ENCODE data around the gene HAO1. TPM values are rescaled to one million over a fixed set of nuclear protein-coding genes. Genes with fewer than 3 reads are reported as not detected.
A peak's percentile ranks its signal among the peaks of the same experiment; 100 is the strongest.

Gene HAO1
- total RNA-seq, 1 donor from 2014 or later = not detected

GRCh38 chr20:7981374-7981773 lies 41.1 kb upstream of the HAO1 start:
- H3K27me3 ChIP-seq = no peaks in the 10 kb centered on the region
- H3K9me3 ChIP-seq (ENCODE audit: low read depth) = no peaks in the 10 kb centered on the region
- DNase-seq (ENCODE audit: low spot score) = no peak
- Mint-ChIP-seq H3K9me3 (no peaks in the 10 kb centered on the region), H3K27ac (no peak overlapping the region), H3K4me1 (peaks cover 12% of the 10 kb centered on the region), H3K4me3 (no peak overlapping the region), H3K27me3 (ENCODE audit: insufficient read depth, low read depth) (no peaks in the 10 kb centered on the region), H3K36me3 (peaks cover 15% of the 10 kb centered on the region)
- no peaks in the 10 kb centered on the region for H3K79me2 ChIP-seq (ENCODE audit: low read depth)
- no peak overlapping the region for H3K9ac ChIP-seq
- no peak overlapping the region for H3K4me3 ChIP-seq
- H3K27ac ChIP-seq = no peak overlapping the region
- H3K4me2 ChIP-seq = no peak overlapping the region
- no peak for TF ChIP-seq CTCF (IDR thresholded peaks at IDR 0.05)
- peaks cover 13% of the 10 kb centered on the region for H3K4me1 ChIP-seq
- H3F3A ChIP-seq (ENCODE audit: low read depth) = peaks cover 5% of the 10 kb centered on the region
- H4K20me1 ChIP-seq (ENCODE audit: low read depth) = no peaks in the 10 kb centered on the region
- H2AFZ ChIP-seq (replicated peaks) = no peak overlapping the region
- no peaks in the 10 kb centered on the region for H3K36me3 ChIP-seq

GRCh38 chr20:7980332-7981046 lies 40.2 kb upstream of the HAO1 start:
- Histone ChIP-seq H3K4me2 (no peak overlapping the region), H3K4me1 (peaks cover 13% of the 10 kb centered on the region), H3K36me3 (no peaks in the 10 kb centered on the region), H3K9me3 (ENCODE audit: low read depth) (no peaks in the 10 kb centered on the region), H3K27me3 (no peaks in the 10 kb centered on the region), H3K9ac (no peak overlapping the region), H3K4me3 (no peak overlapping the region), H2AFZ (replicated peaks) (no peak overlapping the region), H3F3A (ENCODE audit: low read depth) (peaks cover 5% of the 10 kb centered on the region), H3K27ac (no peak overlapping the region), H3K79me2 (ENCODE audit: low read depth) (no peaks in the 10 kb centered on the region), H4K20me1 (ENCODE audit: low read depth) (no peaks in the 10 kb centered on the region)
- H3K27me3 Mint-ChIP-seq (ENCODE audit: insufficient read depth, low read depth) = no peaks in the 10 kb centered on the region
- no peak overlapping the region for H3K27ac Mint-ChIP-seq
- TF ChIP-seq CTCF (IDR thresholded peaks at IDR 0.05) = peak; percentile 63
- no peak for TF ChIP-seq EZH2 (IDR thresholded peaks at IDR 0.05)
- H3K9me3 Mint-ChIP-seq = no peaks in the 10 kb centered on the region
- H3K4me1 Mint-ChIP-seq = peaks cover 12% of the 10 kb centered on the region
- peaks cover 11% of the 10 kb centered on the region for H3K36me3 Mint-ChIP-seq
- H3K4me3 Mint-ChIP-seq = no peak overlapping the region
- peak; percentile 52 for DNase-seq (ENCODE audit: low spot score)

- Histone ChIP-seq H3K36me3 (no peaks in the 10 kb centered on the region), H3K4me2 (no peak overlapping the region), H3K27ac (no peak overlapping the region), H3K79me2 (ENCODE audit: low read depth) (no peaks in the 10 kb centered on the region), H2AFZ (replicated peaks) (no peak overlapping the region), H3K9me3 (ENCODE audit: low read depth) (no peaks in the 10 kb centered on the region), H3K4me3 (no peak overlapping the region), H3F3A (ENCODE audit: low read depth) (no peaks in the 10 kb centered on the region), H3K27me3 (no peaks in the 10 kb centered on the region), H3K4me1 (no peaks in the 10 kb centered on the region), H4K20me1 (ENCODE audit: low read depth) (no peaks in the 10 kb centered on the region), H3K9ac (no peak overlapping the region)
- H3K4me1 Mint-ChIP-seq = peaks cover 2% of the 10 kb centered on the region
- H3K4me3 Mint-ChIP-seq = no peak overlapping the region
- no peaks in the 10 kb centered on the region for H3K9me3 Mint-ChIP-seq
- no peak overlapping the region for H3K27ac Mint-ChIP-seq
- DNase-seq (ENCODE audit: low spot score) = no peak
- TF ChIP-seq EZH2phosphoT487 (IDR thresholded peaks at IDR 0.05) (no peak), CTCF (IDR thresholded peaks at IDR 0.05) (no peak), EZH2 (IDR thresholded peaks at IDR 0.05) (no peak)
- H3K27me3 Mint-ChIP-seq (ENCODE audit: insufficient read depth, low read depth) = no peaks in the 10 kb centered on the region
- H3K36me3 Mint-ChIP-seq = peaks cover 8% of the 10 kb centered on the region
Observed at GRCh38 chr20:7977709-7978108, 37.5 kb upstream of the HAO1 start.
